K562 (cell line): ENCODE results near the gene ELMO1.

Experiments
- GABPA ChIP-seq: fragments of 200-800 bp; sonication (Bioruptor generic); conservative IDR thresholded peaks from 2 replicates; pipeline ENCODE4 v1.6.1; 2016; ENCODE audit warnings: low read depth, missing genetic modification characterization, missing compliant biosample characterization
- MIER1 ChIP-seq: fragments of 450-650 bp; IDR thresholded peaks from 2 replicates; pipeline ENCODE4 v1.6.1; 2016; ENCODE audit warnings: antibody characterized with exemption, mild to moderate bottlenecking, low read depth
- RNF2 ChIP-seq: sonication (generic); IDR thresholded peaks from 2 replicates; pipeline ENCODE4 v1.6.1; 2016
- SIN3A ChIP-seq, 2 experiments: fragments of 150-350 bp in 1 of 2; IDR thresholded peaks; 2 replicates each; pipeline ENCODE4 v1.6.1; 2011 to 2016; ENCODE audit warnings: borderline replicate concordance in 2 of 2, low read depth in 2 of 2, low read length in 2 of 2, mild to moderate bottlenecking in 2 of 2, moderate library complexity in 2 of 2; ENCODE audit not compliant: control insufficient read depth in 1 of 2
- ZBTB2 ChIP-seq: fragments of 450-650 bp; IDR thresholded peaks from 2 replicates; pipeline ENCODE4 v1.6.1; 2016; ENCODE audit warnings: antibody characterized with exemption
- TF ChIP-seq, protein P1 (sequence below), 3 experiments: IDR thresholded peaks in 2 of 3; conservative IDR thresholded peaks in 1 of 3; 2 replicates each; pipeline ENCODE4 v1.5.1; 2011 to 2012; ENCODE audit warnings: low read length in 3 of 3, mild to moderate bottlenecking in 3 of 3, control low read depth in 2 of 3, improper control_type of control experiment in 1 of 3, inconsistent platforms in 1 of 3, low read depth in 1 of 3, mixed read lengths in 1 of 3, moderate library complexity in 1 of 3; ENCODE audit not compliant: insufficient read depth in 2 of 3

GRCh38 chr7:37359180-37359579 is 89.5 kb downstream of the ELMO1 start:
- TF ChIP-seq MIER1 (no peak), ZBTB2 (no peak), SIN3A (IDR thresholded peaks at IDR 0.05; ENCODE audit: borderline replicate concordance in 2 of 2, control insufficient read depth in 1 of 2, low read depth in 2 of 2, low read length in 2 of 2) (no peak), GABPA (tag) (no peak), RNF2 (no peak)
- TF ChIP-seq, protein P1, sequence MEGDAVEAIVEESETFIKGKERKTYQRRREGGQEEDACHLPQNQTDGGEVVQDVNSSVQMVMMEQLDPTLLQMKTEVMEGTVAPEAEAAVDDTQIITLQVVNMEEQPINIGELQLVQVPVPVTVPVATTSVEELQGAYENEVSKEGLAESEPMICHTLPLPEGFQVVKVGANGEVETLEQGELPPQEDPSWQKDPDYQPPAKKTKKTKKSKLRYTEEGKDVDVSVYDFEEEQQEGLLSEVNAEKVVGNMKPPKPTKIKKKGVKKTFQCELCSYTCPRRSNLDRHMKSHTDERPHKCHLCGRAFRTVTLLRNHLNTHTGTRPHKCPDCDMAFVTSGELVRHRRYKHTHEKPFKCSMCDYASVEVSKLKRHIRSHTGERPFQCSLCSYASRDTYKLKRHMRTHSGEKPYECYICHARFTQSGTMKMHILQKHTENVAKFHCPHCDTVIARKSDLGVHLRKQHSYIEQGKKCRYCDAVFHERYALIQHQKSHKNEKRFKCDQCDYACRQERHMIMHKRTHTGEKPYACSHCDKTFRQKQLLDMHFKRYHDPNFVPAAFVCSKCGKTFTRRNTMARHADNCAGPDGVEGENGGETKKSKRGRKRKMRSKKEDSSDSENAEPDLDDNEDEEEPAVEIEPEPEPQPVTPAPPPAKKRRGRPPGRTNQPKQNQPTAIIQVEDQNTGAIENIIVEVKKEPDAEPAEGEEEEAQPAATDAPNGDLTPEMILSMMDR (IDR thresholded peaks at IDR 0.05 in 2 of 3, conservative IDR thresholded peaks at IDR 0.05 in 1 of 3; ENCODE audit: insufficient read depth in 2 of 3, low read depth in 1 of 3, low read length in 3 of 3), result no peak
